OCI-LY1 (cell line): ENCODE data around the gene BUD23.

ENCODE experiments used
- H2AFZ ChIP-seq: fragments of 200-600 bp; sonication (generic), shearing (Covaris generic); 2 replicates; pipeline ENCODE4 v1.6.0; 2014; ENCODE audit warnings: antibody characterized with exemption, mild to moderate bottlenecking, low read length
- H3F3A ChIP-seq: fragments of 200-600 bp; sonication (generic), shearing (Covaris generic); 2 replicates; pipeline ENCODE4 v1.6.0; 2014; ENCODE audit warnings: mild to moderate bottlenecking, antibody characterized with exemption, low read length, moderate library complexity; ENCODE audit not compliant: insufficient read depth
- H3K27ac ChIP-seq: fragments of 200-600 bp; sonication (generic); 2 replicates; pipeline ENCODE4 v1.5.1; 2014; ENCODE audit warnings: low read length, mixed run types, mild to moderate bottlenecking, low read depth; ENCODE audit not compliant: poor library complexity, severe bottlenecking
- H3K27me3 ChIP-seq: fragments of 200-600 bp; sonication (generic); 2 replicates; pipeline ENCODE4 v1.6.0; 2014; ENCODE audit warnings: antibody characterized with exemption, mild to moderate bottlenecking, low read length, moderate library complexity; ENCODE audit not compliant: insufficient read depth
- H3K36me3 ChIP-seq: fragments of 200-600 bp; sonication (generic); 2 replicates; pipeline ENCODE4 v1.6.1; 2014; ENCODE audit warnings: mild to moderate bottlenecking, antibody characterized with exemption, low read length, moderate library complexity, mixed read lengths; ENCODE audit not compliant: insufficient read depth
- H3K4me1 ChIP-seq: fragments of 200-600 bp; sonication (generic); 2 replicates; pipeline ENCODE4 v1.5.1; 2014; ENCODE audit warnings: mild to moderate bottlenecking, low read length, moderate library complexity; ENCODE audit not compliant: insufficient read depth, severe bottlenecking
- H3K4me2 ChIP-seq: fragments of 200-600 bp; sonication (generic), shearing (Covaris generic); 2 replicates; pipeline ENCODE4 v1.6.1; 2014; ENCODE audit warnings: low read length
- H3K4me3 ChIP-seq: fragments of 200-600 bp; sonication (generic); 2 replicates; pipeline ENCODE4 v1.5.1; 2014; ENCODE audit warnings: low read length, low read depth, mild to moderate bottlenecking, mixed read lengths; ENCODE audit not compliant: poor library complexity, severe bottlenecking
- H3K79me2 ChIP-seq: fragments of 200-600 bp; shearing (Covaris generic); 2 replicates; pipeline ENCODE4 v1.6.1; 2016; ENCODE audit warnings: mixed run types, low read length, mixed read lengths; ENCODE audit not compliant: insufficient read depth
- H3K9ac ChIP-seq: fragments of 200-600 bp; sonication (generic), shearing (Covaris generic); 2 replicates; pipeline ENCODE4 v1.6.1; 2014; ENCODE audit warnings: mild to moderate bottlenecking, low read length, mixed read lengths
- H3K9me2 ChIP-seq: fragments of 200-600 bp; sonication (generic), shearing (Covaris generic); 2 replicates; pipeline ENCODE4 v1.6.1; 2014; ENCODE audit warnings: low read depth, mild to moderate bottlenecking, low read length, mixed read lengths
- H3K9me3 ChIP-seq: fragments of 200-600 bp; shearing (Covaris generic); 2 replicates; pipeline ENCODE4 v1.6.1; 2014; ENCODE audit warnings: low read length, mixed read lengths
- H4K20me1 ChIP-seq: fragments of 200-600 bp; sonication (generic), shearing (Covaris generic); 2 replicates; pipeline ENCODE4 v1.6.0; 2016; ENCODE audit warnings: mild to moderate bottlenecking, low read length; ENCODE audit not compliant: insufficient read depth
- EZH2 ChIP-seq: fragments of 200-600 bp; sonication (generic), shearing (Covaris generic); IDR thresholded peaks from 2 replicates; pipeline ENCODE4 v1.8.0; 2017; ENCODE audit warnings: borderline replicate concordance, mixed run types, mild to moderate bottlenecking, antibody characterized with exemption, low read length, moderate library complexity, mixed read lengths
- TF ChIP-seq, protein P1 (sequence below): fragments of 200-600 bp; sonication (generic), shearing (Covaris generic); IDR thresholded peaks from 2 replicates; pipeline ENCODE4 v1.5.1; 2017; ENCODE audit warnings: mild to moderate bottlenecking, antibody characterized with exemption, low read length, moderate library complexity, mixed read lengths

BUD23 gene

DNA sequence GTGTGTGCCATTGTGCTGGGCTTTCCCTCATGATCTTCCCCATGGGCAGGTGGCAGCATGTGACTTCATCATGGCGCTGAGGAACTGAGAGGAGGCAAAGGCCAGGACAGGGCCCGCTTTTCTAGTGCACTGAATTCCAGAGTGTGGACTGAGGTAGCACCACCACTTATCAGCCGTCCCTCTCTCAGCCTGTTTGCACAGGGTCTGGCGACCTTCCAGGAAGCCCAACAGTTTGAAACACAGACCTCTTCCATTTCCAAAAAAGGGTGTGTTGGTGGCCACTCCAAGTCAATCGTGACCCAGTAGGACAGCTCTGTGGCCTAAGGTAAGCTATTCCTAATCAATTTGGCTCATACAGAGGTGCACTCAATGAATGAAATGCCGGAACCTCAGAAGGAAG is 4.5 kb upstream of the BUD23 start:
- Histone ChIP-seq H2AFZ (no peak overlapping the region), H3K4me1 (peaks cover 23% of the 10 kb centered on the region), H3K4me2 (no peak overlapping the region), H3K9me3 (no peaks in the 10 kb centered on the region), H3K9me2 (no peaks in the 10 kb centered on the region), H4K20me1 (no peaks in the 10 kb centered on the region), H3K36me3 (peaks cover 34% of the 10 kb centered on the region), H3K27ac (no peak overlapping the region), H3K27me3 (peaks cover 6% of the 10 kb centered on the region; the same call in 1 of the 2 replicates), H3K79me2 (peaks cover 13% of the 10 kb centered on the region), H3K9ac (no peak overlapping the region), H3K4me3 (no peak overlapping the region), H3F3A (no peaks in the 10 kb centered on the region)
- no peak for TF ChIP-seq EZH2
- TF ChIP-seq, protein P1, sequence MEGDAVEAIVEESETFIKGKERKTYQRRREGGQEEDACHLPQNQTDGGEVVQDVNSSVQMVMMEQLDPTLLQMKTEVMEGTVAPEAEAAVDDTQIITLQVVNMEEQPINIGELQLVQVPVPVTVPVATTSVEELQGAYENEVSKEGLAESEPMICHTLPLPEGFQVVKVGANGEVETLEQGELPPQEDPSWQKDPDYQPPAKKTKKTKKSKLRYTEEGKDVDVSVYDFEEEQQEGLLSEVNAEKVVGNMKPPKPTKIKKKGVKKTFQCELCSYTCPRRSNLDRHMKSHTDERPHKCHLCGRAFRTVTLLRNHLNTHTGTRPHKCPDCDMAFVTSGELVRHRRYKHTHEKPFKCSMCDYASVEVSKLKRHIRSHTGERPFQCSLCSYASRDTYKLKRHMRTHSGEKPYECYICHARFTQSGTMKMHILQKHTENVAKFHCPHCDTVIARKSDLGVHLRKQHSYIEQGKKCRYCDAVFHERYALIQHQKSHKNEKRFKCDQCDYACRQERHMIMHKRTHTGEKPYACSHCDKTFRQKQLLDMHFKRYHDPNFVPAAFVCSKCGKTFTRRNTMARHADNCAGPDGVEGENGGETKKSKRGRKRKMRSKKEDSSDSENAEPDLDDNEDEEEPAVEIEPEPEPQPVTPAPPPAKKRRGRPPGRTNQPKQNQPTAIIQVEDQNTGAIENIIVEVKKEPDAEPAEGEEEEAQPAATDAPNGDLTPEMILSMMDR: no peak

DNA sequence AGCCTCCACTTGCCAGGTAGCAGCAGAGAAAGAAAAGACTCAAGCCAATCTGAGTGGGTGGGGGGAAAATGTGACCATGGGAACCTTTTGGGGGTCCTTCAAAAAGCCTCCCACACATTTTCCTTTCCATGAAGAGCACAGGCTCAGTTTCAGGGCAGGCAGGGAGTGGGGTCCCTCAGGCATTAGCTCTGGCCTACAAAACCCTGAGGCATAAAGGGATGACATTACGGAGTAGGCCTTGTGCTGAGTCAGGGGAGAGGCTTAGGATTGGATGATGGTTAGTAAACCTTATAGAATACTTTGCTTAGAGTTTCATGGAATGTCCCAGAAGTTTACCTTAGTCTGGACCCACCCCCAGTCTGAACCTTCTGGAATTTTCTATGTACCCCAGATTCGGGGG is 3.7 kb upstream of the BUD23 start:
- Histone ChIP-seq H3F3A (no peaks in the 10 kb centered on the region), H3K9ac (no peak overlapping the region), H3K27me3 (peaks cover 1% of the 10 kb centered on the region; the same call in 1 of the 2 replicates), H3K9me3 (no peaks in the 10 kb centered on the region), H3K4me2 (no peak overlapping the region), H3K36me3 (peaks cover 34% of the 10 kb centered on the region), H3K4me3 (no peak overlapping the region), H3K79me2 (peaks cover 19% of the 10 kb centered on the region), H3K27ac (no peak overlapping the region), H3K9me2 (no peaks in the 10 kb centered on the region), H4K20me1 (no peaks in the 10 kb centered on the region), H3K4me1 (peaks cover 30% of the 10 kb centered on the region), H2AFZ (no peak overlapping the region)
- TF ChIP-seq, protein P1: no peak
- no peak for TF ChIP-seq EZH2

DNA sequence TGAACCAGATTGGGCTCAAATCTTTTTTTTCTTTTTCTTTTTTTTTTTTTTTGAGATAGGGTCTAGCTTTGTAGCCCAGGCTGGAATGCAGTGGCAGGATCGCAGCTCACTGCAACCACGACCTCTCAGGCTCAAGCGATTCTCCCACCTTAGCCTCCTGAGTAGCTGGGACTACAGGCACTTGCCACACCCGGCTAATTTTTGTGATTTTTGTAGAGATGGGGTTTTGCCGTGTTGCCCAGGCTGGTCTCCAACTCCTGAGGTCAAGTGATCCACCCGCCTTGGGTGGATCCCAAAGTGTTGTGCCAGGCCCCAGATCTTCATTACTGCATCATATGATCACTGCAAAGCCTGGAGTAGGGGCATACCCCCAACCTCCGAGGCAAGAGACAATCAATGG is 2.9 kb upstream of the BUD23 start:
- no peaks in the 10 kb centered on the region for H3K9me3 ChIP-seq
- no peaks in the 10 kb centered on the region for H3F3A ChIP-seq
- H3K79me2 ChIP-seq: peaks cover 27% of the 10 kb centered on the region
- H3K9ac ChIP-seq: no peak overlapping the region
- peaks cover 38% of the 10 kb centered on the region for H3K36me3 ChIP-seq
- peaks cover 35% of the 10 kb centered on the region for H3K4me1 ChIP-seq
- no peaks in the 10 kb centered on the region for H4K20me1 ChIP-seq
- no peaks in the 10 kb centered on the region for H3K27me3 ChIP-seq
- H2AFZ ChIP-seq: no peak overlapping the region
- TF ChIP-seq, protein P1: no peak
- no peak for TF ChIP-seq EZH2
- H3K27ac ChIP-seq: no peak overlapping the region
- H3K4me3 ChIP-seq: no peak overlapping the region
- H3K9me2 ChIP-seq: no peaks in the 10 kb centered on the region
- no peak overlapping the region; the same call in 1 of the 2 replicates for H3K4me2 ChIP-seq
